Astrocyte of the hippocampus (primary cell): ENCODE data around the gene KCNJ14.

ENCODE experiments used
- DNase-seq: peaks from one replicate; pipeline ENCODE4 v3.0.0; 2011; ENCODE audit warnings: low read depth, low spot score

Gene KCNJ14

GRCh38 chr19:48455171-48455907 lies at the start of gene KCNJ14:
Gene KCNJ14 (plus strand): TSS chr19:48455574. CDS start chr19:48461725, 6,151 bp downstream.
- no peak for DNase-seq

- DNase-seq, result no peak
Measured at GRCh38 chr19:48405850-48406249, 49.5 kb upstream of the KCNJ14 start.

DNA sequence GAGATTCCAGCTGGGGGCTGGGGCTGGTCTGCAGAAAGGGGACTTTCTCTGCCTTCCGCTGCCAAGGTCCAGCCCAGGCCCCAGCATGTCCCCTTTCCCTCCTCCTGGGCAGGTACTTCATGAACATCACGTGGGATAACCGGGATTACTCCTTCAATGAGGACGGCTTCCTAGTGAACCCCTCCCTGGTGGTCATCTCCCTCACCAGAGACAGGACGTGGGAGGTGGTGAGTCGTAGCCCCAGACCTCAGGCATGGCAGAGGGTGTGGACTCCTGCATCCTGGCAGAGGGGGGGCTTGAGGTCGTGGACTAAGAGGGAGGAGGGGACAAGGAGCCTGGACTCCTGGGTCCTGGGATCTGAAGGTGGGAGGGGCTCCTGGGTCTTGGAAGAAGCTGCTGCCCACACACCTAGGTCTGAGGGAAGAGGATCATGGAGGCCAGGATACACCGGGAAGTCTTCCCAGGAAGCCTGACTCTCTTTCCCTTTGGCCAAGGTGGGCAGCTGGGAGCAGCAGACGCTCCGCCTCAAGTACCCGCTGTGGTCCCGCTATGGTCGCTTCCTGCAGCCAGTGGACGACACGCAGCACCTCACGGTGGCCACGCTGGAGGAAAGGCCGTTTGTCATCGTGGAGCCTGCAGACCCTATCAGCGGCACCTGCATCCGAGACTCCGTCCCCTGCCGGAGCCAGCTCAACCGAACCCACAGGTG lies 41.3 kb upstream of the KCNJ14 start:
- no peak for DNase-seq

DNA sequence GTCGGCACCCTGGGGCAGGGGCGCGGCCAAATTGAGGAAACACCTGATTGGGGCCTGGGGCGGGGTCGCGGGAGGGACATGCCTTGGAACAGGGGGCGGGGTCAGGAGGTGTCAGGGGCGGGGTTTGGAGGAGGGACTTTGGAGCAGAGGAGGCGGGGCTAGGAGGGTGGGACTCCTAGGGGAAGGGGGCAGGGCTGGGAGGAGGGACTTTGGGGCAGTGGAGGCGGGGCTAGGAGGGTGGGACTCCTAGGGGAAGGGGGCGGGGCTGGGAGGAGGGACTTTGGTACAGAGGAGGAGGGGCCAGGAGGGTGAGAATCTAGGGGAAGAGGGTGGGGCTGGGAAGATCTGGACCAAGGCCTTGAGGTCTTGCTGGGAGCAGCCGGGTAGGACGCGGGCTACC lies 40.0 kb upstream of the KCNJ14 start:
- peak; percentile 70 for DNase-seq

DNA sequence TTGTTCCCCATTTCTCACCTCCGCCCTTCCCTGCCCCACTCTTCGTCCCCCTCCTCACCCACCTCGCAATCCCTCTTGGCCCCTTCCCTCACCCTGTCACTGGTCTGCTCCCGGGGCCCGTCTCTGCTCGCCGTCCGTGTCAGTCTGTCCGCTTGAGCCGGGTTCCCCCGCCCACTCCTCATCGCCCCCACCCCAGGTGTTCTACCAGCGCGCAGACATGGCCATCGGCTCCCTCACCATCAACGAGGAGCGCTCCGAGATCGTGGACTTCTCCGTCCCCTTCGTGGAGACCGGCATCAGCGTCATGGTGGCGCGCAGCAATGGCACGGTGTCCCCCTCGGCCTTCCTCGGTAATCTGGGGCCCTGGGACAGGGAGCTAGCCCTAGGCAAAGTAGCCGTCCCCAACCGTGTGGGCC lies 39.6 kb upstream of the KCNJ14 start:
- DNase-seq, result no peak

DNA sequence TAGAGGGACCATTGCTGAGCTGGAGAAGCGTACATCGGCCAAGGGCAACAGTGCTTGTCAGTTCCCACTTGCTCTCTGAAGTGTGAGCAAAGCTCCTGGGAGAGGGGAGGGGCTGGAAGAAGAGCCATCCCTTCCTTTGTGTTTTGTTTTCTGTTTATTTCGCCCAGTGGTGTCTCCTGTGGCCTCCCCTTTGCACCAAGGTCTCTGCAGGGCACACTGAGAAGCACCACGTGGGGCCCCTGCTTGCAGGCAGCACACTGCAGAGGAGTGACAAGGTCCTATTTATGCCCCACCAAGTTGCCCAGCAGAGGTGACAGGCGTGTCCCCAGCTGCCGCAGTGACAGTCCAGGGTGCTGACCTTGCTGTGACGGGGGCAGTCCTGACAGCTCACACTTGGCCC lies 38.0 kb upstream of the KCNJ14 start:
- DNase-seq, result no peak

GRCh38 chr19:48418317-48419064 lies 36.9 kb upstream of the KCNJ14 start:
- peak; percentile 41 for DNase-seq

- peak; percentile 75 for DNase-seq
Measured at GRCh38 chr19:48419158-48419920, 36.0 kb upstream of the KCNJ14 start.

DNA sequence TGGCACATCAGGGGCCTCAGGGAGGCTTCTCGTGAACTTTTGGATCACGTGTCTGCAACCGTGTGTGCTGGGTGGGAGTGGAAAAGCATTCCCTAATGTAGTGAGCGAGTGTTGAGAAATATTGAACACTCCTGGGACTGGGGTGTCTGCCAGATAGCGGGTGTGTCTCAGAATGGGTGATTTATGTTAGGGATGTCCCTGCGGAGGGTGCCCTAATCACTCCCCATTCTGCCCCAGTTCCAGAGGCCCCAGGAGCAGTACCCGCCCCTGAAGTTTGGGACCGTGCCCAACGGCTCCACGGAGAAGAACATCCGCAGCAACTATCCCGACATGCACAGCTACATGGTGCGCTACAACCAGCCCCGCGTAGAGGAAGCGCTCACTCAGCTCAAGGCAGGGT lies 33.8 kb upstream of the KCNJ14 start:
- no peak for DNase-seq

GRCh38 chr19:48424694-48425219 lies 30.6 kb upstream of the KCNJ14 start:
- DNase-seq, result peak; percentile 82

DNA sequence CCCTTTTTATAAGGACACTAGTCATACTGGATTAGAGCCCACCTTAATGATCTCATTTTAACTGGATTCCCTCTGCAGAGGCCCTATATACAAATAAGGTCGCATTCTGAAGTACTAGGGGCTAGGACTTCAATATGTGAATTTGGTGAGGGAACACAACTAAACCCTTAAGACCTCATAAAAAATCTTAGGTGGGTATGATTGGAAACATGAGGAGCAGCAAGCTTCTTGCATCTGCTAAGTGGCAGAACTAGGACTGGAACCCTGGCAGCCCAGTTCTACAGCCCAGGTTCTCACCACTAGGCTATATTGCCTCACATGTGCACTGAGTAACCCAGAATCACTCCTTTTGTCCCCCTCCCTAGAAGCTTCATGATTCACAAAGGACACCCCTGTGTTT lies 26.7 kb upstream of the KCNJ14 start:
- DNase-seq, result no peak

- no peak for DNase-seq
Measured at GRCh38 chr19:48433337-48433736, 22.0 kb upstream of the KCNJ14 start.

DNA sequence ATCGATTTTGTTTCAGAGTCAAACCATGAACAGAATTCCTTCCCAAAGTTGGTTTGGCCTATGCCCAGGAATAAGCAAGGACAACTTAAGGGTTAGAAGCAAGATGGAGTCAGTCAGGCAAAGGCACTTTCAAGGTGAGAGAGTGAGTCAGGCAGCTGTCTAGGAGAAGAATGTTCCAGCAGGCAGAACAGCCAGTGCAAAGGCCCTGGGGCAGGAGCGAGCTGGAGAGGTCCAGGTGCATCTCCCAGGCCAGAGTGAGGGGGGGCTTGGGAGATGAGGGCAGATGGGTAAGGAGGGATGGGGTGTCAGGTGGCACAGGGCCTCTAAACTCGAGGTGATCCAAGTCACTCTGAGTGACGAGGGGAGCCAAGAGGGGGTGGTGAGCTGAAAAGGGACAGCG lies 18.8 kb upstream of the KCNJ14 start:
- no peak for DNase-seq

GRCh38 chr19:48441360-48442050 lies 13.9 kb upstream of the KCNJ14 start:
- no peak for DNase-seq

DNA sequence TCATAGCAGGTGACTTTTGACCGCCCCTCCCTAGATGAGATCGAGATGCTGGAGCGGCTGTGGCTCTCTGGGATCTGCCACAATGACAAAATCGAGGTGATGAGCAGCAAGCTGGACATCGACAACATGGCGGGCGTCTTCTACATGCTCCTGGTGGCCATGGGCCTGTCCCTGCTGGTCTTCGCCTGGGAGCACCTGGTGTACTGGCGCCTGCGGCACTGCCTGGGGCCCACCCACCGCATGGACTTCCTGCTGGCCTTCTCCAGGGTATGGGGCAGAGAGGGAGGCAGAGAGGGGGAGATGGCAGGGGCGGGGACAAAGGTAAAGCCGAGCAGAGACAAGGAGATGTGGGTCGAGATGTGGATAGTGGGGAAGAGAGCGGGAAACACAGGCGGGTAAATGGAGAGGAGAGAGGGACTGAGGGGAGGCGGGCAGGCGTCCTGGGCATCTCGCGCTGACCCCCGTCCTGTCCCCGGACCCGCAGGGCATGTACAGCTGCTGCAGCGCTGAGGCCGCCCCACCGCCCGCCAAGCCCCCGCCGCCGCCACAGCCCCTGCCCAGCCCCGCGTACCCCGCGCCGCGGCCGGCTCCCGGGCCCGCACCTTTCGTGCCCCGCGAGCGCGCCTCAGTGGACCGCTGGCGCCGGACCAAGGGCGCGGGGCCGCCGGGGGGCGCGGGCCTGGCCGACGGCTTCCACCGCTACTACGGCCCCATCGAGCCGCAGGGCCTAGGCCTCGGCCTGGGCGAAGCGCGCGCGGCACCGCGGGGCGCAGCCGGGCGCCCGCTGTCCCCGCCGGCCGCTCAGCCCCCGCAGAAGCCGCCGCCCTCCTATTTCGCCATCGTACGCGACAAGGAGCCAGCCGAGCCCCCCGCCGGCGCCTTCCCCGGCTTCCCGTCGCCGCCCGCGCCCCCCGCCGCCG lies 13.0 kb upstream of the KCNJ14 start:
- no peak for DNase-seq

GRCh38 chr19:48443256-48443655 lies 12.1 kb upstream of the KCNJ14 start:
- peak; percentile 52 for DNase-seq

GRCh38 chr19:48443731-48444128 lies 11.6 kb upstream of the KCNJ14 start:
- no peak for DNase-seq

DNA sequence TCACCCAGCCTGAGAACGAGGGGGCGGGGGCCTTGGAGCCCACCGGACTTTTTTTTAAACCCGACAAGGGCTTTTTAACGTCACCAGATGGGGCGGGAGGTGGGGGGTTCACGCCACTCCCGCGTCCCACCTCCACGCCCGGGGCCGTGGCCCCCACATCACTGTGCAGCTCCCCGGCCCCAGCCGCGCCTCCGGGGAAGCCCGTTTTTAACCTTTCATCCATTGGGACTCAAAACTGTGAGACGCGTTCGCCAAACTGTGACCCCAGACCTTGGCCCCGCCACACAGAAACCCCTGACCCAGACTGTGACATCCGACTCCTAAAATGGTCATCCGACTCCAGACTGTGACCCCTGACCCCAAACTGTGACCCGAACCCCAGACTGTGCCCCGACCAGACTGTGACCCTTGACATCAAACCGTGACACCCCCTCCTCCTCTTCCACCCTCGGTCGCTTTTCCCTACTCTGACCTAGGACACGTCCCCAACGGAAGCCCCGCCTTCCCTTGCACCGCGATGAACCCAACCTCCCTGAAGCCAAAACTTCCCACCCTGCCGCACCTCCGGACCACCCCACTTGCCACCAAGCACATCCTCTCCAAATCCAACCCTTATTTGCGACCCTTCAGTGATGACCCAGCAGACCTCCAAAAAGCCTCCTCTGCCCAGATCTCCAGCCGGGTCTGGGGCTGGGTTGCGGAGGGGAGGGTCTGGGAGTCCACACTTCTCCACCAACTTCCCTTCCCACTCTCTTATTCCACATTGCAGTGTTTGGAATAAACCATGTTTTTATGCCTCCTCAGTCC lies 11.0 kb upstream of the KCNJ14 start:
- no peak for DNase-seq

DNA sequence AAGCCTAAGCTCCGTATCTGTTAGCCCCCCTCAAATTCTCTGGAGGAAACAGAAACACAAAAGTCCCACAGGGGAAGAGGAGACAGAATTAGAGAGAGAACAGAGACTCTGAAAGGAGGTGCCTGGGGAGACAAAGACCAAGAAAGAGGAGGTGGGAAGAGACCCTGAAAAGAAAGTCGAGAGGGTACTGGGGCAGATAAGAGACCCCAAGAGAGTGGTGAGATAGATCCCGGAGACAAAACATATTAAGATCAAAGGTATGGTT lies 10.5 kb upstream of the KCNJ14 start:
- DNase-seq, result no peak
